Ishikawa (cell line): ENCODE results near the gene HPCAL4.

ENCODE experiments used
- EP300 ChIP-seq: IDR thresholded peaks from 2 replicates; pipeline ENCODE4 v1.6.1; 2012; ENCODE audit warnings: borderline replicate concordance
- TCF12 ChIP-seq: IDR thresholded peaks from 2 replicates; pipeline ENCODE4 v1.6.1; 2012; ENCODE audit warnings: low read depth
- TEAD4 ChIP-seq: IDR thresholded peaks from 2 replicates; pipeline ENCODE4 v1.6.1; 2012

DNA sequence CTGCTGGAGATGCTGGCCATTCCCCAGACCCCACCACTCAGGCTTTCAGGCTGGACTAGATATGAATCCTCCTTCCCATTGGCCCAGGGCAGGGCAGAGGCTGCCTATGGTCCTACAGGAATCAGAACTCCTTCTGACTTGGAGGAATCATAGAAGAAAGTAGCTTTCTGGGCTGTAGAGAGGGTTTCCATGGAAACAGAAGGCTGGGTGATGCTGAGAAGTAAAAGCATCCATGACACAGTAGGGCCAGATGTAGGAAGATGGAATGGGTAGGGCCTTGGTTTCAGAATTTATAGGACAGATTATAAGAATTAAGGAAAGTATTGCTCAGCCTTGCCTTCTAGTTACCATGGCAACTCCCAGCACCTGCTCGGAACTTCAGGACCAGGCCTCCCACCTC lies 28.4 kb downstream of the HPCAL4 start:
- no peak for TF ChIP-seq TEAD4
- no peak for TF ChIP-seq TCF12
- TF ChIP-seq EP300: no peak
